ENCODE results near the gene PRAMEF11. TPM values are rescaled to one million over a fixed set of nuclear protein-coding genes. Genes with fewer than 3 reads are reported as not detected.
"Not testable (repeated sequence)": the region's sequence is repeated elsewhere in the genome, so short reads cannot be mapped to it uniquely, and the experiment has no call there.

The PRAMEF11 gene
- total RNA-seq, result not detected
- long read RNA-seq, result 0 reads

DNA sequence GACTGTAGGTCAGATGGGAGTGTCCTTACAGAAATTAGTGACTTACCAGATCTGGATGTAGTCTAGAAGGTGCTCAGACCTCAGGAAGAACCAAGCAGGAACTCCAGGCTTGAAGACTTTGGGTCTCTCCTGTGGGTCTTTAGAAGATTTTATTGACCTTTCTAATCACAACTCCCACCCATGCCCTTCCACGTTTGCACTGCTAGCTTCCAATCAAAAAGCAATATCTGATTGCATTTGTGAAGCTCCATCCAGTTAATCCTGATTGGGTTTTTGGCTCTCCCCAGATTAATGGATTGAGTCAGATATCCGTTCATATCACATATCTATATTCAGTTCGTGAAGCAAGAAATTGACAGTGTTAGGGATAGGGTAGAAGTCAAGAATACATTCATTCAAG, at the start of gene PRAMEF11:
Gene PRAMEF11 (minus strand): TSS at position 101 of the 400 bp plus-strand sequence. CDS start 2,621 bp downstream, outside the sequence.
- DNase-seq (ENCODE audit: missing footprints); intact Hi-C loops (cut with DNase I); ATAC-seq: not testable (repeated sequence)

DNA sequence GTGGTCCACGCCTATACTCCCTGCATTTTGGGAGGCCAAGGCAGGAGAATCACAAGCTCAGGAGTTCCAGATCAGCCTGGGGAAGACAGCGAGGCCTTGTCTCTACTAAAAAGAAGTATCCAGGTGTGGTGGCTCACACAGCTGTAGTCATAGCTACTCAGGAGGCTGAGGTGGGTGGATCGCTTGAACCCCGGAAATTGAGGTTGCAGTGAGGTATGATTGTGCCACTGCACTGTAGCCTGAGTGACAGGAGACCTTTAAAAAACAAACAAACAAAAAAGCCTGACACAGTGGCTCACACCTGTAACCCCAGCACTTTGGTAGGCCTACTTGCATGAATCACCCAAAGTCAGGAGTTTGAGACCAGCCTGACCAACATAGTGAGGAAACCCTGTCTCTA, 47.2 kb upstream of the PRAMEF11 start:
- intact Hi-C loops (cut with DNase I); ATAC-seq; DNase-seq (ENCODE audit: missing footprints): not testable (repeated sequence)

DNA sequence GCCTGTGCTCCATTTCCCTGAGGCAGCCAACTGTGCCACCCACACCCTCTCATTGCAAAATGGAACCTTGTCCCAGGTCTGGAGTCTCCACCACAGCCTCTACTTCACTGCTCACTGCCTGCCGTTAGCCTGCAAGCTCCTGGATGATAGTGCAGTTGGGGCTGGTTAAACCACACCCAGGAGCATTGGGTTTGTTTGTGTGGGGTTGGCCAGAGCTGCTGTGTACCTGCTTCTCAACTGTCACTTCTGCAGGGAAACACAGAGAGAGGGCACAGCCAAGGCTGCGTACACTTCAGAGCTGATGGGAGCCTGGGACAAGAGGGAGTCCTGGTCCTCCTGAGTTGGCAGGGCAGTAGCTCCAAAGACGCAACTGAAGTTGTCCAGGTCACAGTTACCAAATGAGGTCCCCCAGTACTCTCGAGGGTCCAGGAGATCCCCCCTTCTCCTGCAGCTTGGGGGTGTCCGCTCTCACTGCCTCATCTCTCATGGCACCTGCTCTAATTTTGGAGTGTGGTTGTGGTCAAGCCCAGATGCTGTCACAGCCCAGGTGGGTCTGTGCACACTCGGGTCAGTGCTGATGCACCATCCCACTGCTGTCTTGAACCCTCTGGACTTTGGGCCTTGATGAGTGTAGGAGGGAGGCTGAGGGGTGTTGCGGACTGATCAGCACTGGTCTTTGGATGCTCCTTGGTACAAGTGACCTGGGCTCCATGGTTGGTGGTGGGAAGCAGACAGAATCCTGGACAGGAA, 32.1 kb upstream of the PRAMEF11 start:
- intact Hi-C loops (cut with DNase I); DNase-seq (ENCODE audit: missing footprints); ATAC-seq: not testable (repeated sequence)

DNA sequence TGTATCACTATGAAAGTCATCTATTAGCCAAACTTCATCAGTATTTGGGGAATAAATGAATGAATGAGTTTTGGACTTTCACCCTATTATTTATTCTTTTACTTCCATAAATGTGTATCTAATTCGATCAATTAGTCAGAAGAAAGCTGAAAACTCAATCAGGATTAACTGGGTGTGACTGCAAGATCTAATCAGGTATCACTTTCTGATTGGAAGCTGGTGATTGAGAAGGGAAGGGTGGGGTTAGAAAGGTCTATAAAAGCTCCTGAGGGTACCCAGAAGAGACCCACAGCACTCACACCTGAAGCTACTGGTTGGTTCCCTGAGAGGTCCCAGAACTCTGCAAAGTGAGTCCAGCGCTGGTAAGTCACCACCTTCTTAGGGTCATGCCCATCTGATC, 25.6 kb upstream of the PRAMEF11 start, which contains the start of gene PRAMEF2:
Gene PRAMEF2 (plus strand): TSS at position 301 of the 400 bp plus-strand sequence. CDS start 1,924 bp downstream, outside the sequence.
- ATAC-seq; intact Hi-C loops (cut with DNase I); DNase-seq (ENCODE audit: missing footprints): not testable (repeated sequence)

DNA sequence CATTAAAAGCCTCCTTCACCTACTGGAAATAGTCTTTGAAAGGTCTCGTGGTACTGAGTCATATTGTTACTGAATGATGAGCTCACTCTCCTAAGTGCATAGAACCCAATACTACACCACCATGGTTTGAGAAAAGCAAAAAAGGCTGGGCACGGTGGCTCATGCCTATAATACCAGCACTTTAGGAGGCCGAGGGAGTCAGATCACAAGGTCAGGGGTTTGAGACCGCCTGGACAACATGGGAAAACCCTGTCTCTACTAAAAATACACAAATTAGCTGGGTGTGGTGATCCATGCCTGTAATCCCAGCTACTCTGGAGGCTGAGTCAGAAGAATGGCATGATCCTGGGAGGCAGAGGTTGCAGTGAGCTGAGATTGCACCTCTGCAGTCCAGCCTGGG, 20.6 kb upstream of the PRAMEF11 start:
- intact Hi-C loops (cut with DNase I), result no loop called here
- ATAC-seq, result no peak
- no peak for DNase-seq (ENCODE audit: missing footprints)

DNA sequence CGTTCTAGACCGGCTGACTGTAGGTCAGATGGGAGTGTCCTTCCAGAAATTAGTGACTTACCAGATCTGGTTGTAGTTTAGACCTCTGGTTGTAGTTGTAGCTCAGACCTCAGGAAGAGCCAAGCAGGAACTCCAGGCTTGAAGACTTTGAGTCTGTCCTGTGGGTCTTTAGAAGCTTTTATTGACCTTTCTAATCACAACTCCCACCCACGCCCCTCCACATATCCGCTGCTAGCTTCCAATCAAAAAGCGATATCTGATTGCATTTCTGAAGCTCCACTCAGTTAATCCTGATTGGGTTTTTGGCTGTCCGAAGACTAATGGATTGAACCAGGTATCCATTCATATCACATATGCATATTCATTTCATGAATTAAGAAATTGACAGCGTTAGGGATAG, 17.4 kb upstream of the PRAMEF11 start, which contains the start of gene HNRNPCL1:
Gene HNRNPCL1 (minus strand): TSS at position 101 of the 400 bp plus-strand sequence. CDS start 431 bp downstream, outside the sequence.
- ATAC-seq; intact Hi-C loops (cut with DNase I): not testable (repeated sequence)

DNA sequence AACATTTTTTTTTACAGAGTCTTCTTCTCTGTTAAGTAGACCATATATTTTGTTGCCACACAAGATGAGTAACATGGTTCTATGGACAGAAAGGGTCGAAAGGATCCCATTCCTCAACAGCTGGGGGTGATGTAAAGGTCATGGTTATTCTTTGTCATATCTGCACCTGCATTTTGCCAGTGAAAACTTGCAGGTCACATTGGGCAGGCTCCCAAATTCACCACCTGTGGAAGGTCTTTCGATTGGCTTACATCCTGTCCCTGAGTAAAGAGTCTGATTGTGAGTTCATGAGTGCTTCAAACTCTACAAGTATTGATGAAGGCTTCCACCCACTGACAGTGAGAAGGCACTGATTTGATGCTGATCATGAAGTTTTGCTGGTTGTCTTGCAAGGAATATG, 2.0 kb upstream of the PRAMEF11 start:
- DNase-seq (ENCODE audit: missing footprints); intact Hi-C loops (cut with DNase I); ATAC-seq: not testable (repeated sequence)

More for the DNA sequence above, 17.4 kb upstream of the PRAMEF11 start, which contains the start of gene HNRNPCL1:
- not testable (repeated sequence) for DNase-seq (ENCODE audit: missing footprints)

DNA sequence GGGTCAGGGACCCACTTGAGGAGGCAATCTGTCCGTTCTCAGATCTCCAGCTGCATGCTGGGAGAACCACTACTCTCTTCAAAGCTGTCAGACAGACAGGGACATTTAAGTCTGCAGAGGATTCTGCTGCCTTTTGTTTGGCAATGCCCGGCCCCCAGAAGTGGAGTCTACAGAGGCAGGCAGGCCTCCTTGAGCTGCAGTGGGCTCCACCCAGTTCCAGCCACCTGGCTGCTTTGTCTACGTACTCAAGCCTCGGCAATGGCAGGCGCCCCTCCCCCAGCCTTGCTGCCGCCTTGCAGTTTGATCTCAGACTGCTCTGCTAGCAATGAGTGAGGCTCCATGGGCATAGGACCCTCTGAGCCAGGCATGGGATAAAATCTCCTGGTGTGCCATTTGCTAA, 12.1 kb downstream of the PRAMEF11 start:
- intact Hi-C loops (cut with DNase I); DNase-seq (ENCODE audit: missing footprints); ATAC-seq: not testable (repeated sequence)

DNA sequence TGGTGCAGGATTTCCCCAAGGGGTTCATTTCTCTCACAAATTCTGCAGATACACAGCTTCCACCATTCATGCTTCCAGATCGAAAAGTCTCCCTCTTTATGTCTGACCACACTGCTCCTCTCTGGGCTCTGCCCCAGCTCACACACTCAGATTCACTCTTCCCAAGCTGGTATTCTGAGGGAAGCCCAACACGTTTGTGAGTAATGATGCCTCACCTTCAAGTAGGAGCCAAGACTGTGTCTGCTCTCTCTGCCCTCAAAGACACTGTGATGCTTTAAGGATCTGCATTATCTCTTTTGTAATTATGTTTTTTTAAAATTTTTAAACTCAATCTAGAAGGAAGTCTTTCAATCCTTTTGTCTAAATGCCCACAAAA, 19.8 kb downstream of the PRAMEF11 start:
- no peak for ATAC-seq
- intact Hi-C loops (cut with DNase I), result no loop called here
- DNase-seq (ENCODE audit: missing footprints), result no peak

DNA sequence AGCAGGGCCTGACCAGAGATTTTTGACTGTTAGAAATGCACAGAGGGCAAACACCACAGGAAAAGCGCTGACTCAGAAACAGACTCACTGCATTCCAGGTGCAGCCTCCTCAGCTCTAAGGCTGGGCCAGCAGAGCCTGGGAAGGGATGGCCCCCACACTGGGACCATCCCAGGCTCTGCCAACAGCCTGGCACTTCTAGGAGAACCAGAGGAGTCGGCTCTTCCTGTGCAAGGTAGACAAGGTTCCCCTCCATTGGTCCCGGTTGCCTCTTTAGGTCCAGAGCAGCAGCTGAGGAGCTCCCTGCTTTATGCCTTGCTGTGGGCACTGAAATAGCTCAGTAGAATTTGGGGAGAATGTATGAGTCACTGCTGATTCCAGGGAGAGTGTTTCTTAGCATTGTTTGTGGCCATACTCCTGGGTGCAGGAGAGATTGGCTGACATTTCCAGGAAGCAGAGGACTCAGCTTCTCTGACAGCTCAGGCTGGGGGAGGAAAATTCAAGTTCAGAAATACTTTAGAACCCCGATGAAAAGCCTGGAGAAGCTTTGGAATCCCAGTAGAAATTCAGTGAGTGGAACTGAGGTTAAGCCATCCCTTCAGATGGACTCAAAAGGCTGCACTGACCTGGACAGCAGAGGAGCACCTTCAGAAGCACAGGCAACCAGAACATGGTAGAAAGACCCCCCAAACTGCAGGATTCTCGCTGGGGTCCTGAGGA, 20.4 kb downstream of the PRAMEF11 start:
- DNase-seq (ENCODE audit: missing footprints), result no peak
- intact Hi-C loops (cut with DNase I), result no loop called here
- ATAC-seq, result no peak

DNA sequence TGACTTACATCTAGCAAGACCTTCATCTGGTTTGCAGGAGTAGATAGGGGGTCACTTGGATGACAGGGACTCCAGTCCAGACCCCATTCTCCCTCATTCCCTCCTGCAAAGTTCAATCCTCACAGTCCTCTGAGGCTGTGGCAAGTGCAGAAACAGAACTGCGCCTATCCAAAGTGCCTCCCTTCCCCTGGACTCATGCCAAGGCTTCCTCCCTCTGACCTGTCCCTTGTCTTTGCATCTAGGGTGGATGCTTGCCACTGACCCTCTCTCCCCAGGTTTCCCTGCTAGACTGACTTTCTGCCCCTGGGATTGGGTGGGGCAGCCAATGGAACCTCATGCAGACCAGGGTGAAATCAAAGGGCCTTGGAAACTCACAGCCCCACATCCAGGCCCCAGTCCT, 21.3 kb downstream of the PRAMEF11 start:
- intact Hi-C loops (cut with DNase I), result no loop called here
- DNase-seq (ENCODE audit: missing footprints), result no peak
- no peak for ATAC-seq

DNA sequence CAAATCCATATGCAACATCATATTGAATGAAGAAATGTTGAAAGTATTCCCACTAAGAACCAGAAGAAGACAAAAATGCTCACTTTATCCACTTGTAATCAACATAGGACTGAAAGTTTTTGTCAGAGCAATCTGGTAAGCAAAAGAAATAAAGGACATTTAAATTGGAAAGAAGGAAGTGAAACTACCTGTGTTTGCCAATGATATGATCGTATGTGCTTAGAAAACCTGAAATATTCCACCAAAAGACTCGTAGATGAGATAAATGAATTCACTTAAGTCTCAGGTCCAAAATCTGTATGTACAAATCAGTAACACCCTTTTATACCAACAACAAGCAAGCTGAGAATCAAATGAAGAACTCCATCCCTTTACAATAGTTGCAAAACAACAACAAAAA, 31.5 kb downstream of the PRAMEF11 start:
- DNase-seq (ENCODE audit: missing footprints) (no peak), ATAC-seq (no peak)
- intact Hi-C loops (cut with DNase I), result no loop called here

DNA sequence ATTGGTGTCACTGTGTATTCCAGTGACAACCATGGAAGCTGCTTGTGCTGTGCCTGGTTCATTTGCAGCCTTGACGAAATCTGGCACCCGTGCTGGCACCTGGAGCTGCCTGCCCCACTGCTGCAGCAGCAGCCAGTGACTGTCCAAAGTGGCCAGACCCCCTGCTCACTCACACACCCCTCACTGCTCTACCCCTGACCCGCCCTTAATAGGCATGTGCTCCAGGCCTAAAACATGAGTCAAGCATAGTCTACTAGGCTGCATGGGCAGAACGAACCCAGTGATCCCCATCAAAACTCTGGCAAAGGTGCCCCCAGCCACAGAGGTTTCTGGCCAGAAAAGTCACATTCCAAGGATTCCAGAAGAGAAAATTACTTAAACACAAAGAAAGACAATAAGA, 32.3 kb downstream of the PRAMEF11 start:
- ATAC-seq (no peak), DNase-seq (ENCODE audit: missing footprints) (no peak)
- intact Hi-C loops (cut with DNase I), result no loop called here

DNA sequence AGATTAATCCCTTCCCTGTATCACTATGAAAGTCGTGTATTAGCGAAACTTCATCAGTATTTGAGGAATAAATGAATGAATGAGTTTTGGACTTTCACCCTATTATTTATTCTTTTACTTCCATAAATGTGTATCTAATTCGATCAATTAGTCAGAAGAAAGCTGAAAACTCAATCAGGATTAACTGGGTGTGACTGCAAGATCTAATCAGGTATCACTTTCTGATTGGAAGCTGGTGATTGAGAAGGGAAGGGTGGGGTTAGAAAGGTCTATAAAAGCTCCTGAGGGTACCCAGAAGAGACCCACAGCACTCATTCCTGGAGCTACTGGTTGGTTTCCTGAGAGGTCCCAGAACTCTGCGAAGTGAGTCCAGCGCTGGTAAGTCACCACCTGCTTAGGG, 40.1 kb downstream of the PRAMEF11 start, which contains the start of gene PRAMEF1:
Gene PRAMEF1 (plus strand): TSS at position 301 of the 400 bp plus-strand sequence. CDS start 1,831 bp downstream, outside the sequence.
- DNase-seq (ENCODE audit: missing footprints); ATAC-seq; intact Hi-C loops (cut with DNase I): not testable (repeated sequence)

DNA sequence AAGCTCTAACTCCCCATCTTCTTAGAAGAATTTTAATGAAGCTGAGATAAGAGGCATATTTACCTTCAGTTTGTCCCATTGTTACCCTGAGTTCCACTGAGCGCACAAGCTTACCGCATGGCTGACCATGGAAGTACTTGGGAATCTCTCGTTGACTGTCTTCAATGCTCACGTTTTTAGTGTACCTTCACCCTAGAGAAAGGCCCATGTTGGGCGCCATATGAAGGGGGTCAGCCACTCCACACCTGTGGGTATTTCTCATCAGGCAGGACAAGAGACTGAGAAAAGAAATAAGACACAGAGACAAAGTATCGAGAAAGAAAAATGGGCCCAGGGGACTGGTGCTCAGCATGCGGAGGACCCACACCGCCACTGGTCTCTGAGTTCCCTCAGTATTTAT, 46.5 kb downstream of the PRAMEF11 start:
- DNase-seq (ENCODE audit: missing footprints); intact Hi-C loops (cut with DNase I); ATAC-seq: not testable (repeated sequence)

DNA sequence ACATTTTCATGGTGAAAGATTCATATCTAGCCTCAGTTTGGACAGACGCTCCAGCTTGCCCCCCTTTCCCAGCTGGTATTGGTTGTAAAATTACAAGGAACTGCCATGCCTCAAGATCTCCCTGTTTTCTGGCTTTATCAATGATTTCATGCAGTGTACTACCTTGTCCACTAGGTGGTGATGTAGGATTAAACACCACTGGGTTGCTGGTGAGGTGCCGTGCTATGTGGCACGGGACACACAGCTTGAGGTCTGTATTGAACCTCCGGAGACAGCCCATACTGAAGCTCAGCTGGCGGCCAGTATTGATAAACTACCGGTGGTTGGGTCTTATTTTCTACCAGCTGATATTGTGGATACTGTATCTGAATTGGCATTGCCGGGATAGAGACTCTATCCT, 47.4 kb downstream of the PRAMEF11 start:
- intact Hi-C loops (cut with DNase I); ATAC-seq; DNase-seq (ENCODE audit: missing footprints): not testable (repeated sequence)

DNA sequence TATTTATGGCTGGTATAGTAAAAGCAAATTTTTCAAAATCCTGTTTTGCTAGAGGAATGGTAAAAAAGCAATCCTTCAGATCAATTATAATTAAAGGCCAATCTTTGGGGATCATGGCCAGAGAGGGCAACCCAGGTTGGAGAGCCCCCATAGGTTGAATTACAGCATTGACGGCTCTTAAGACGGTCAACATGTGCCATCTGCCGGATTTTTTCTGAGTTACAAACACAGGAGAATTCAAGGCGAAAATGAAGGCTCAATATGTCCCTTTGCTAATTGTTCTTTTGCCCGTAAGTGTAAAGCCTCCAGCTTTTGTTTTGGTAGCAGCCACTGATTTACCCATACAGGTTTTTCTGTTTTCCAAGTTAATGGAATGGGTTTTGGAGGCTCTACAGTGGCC, 49.7 kb downstream of the PRAMEF11 start:
- DNase-seq (ENCODE audit: missing footprints); intact Hi-C loops (cut with DNase I); ATAC-seq: not testable (repeated sequence)

DNA sequence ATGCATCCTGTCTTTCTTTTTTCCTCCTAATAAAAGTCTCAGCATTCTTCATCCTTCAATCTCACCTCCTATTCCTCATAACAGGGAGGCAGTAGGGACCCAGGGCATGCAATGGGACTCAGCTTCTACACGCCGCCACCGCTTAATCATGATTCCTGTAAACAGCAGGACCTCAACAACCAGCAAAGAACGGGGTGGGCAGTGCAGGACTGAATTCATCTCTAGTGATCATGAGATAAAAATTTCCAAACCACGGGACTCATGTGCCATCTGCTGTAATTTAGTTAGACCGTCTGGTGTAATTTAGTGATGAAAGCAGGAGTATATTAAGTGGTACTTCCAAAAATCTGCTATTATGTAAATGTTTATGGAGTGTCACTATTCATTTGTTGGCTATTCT, 52.3 kb downstream of the PRAMEF11 start:
- ATAC-seq, result no peak
- no peak for DNase-seq (ENCODE audit: missing footprints)
- intact Hi-C loops (cut with DNase I), result no loop called here

DNA sequence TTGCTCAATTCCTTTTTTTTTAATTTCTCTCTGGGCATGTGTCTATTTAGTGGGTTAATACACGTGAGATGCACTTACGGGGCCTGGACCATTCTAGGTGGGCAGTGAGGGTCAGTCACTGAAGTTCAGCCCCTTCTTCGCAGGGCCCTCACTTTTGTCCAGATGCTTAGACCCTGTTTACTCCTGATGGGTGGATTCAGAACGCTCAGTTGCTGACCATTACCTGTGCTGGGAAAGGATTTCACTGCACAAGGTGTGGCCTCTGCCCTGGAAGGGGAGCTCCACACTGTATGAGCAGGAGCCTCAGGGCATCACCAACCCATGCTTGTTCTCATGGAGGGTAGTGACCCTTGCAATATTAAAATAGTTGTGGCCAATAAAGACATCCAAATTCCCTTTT, 53.1 kb downstream of the PRAMEF11 start:
- ATAC-seq, result no peak
- intact Hi-C loops (cut with DNase I), result no loop called here
- DNase-seq (ENCODE audit: missing footprints), result no peak
